ENCODE measurements around the gene ANP32A. TPM values are rescaled to one million over a fixed set of nuclear protein-coding genes. Genes with fewer than 3 reads are reported as not detected.

The ANP32A gene
- polyA plus RNA-seq, 1 donor (not counting 4 experiments of a cell fraction or from before 2014, with no cell fraction given) = 93.6 TPM

DNA sequence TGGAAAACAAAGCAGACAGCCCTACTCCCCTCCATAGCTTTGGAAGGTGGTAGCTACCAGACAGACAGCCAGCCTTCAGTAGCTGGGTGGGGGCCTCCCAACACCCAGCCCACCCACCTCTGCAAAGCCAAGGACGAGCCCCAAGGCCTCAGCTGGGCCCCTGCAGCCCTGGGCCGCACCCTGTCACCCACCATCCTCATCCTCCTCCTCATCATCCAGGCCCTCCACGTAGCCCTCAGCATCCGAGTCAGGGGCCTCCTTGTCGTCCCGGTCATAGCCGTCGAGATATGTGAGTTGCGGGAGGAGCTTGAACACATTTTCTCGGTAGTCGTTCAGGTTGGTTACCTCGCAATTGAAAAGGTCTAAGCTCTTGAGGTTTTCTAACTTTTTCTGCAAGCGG, 36.5 kb downstream of the ANP32A start:
- TF ChIP-seq CTCF (optimal IDR thresholded peaks at IDR 0.05 in 1 of 3, IDR thresholded peaks at IDR 0.05 in 1 of 3, conservative IDR thresholded peaks at IDR 0.05 in 1 of 3; ENCODE audit: extremely low read depth in 1 of 3, insufficient read depth in 2 of 3, low read length in 3 of 3) (no peak), EZH2 (IDR thresholded peaks at IDR 0.05; ENCODE audit: low read length) (no peak)
- Histone ChIP-seq H3K4me2 (ENCODE audit: control insufficient read depth, extremely low read depth, insufficient read depth, low read depth, low read length) (no peak overlapping the region), H3K36me3 (ENCODE audit: control insufficient read depth in 2 of 2, extremely low read depth in 1 of 2, insufficient read depth in 2 of 2, low read length in 2 of 2) (peaks cover 30 to 38% of the 10 kb centered on the region in 2 experiments), H3K4me1 (ENCODE audit: control insufficient read depth, extremely low read depth, insufficient read depth, low read length) (peaks cover 10% of the 10 kb centered on the region), H3K9ac (ENCODE audit: control insufficient read depth, extremely low read depth, insufficient read depth, low read length) (no peak overlapping the region), H3K9me1 (ENCODE audit: control insufficient read depth, extremely low read depth, insufficient read depth, low read length) (no peaks in the 10 kb centered on the region), H3K27ac (ENCODE audit: control insufficient read depth, insufficient read depth, low read length) (no peak overlapping the region), H3K9me3 (ENCODE audit: control insufficient read depth, low read depth, low read length) (no peaks in the 10 kb centered on the region), H3K79me2 (ENCODE audit: control insufficient read depth, insufficient read depth, low read length) (peaks cover 9% of the 10 kb centered on the region), H3K4me3 (ENCODE audit: control insufficient read depth in 2 of 3, extremely low read depth in 1 of 3, insufficient read depth in 2 of 3, low read depth in 1 of 3, low read length in 3 of 3) (no peak overlapping the region), H3K27me3 (ENCODE audit: control insufficient read depth, extremely low read depth, insufficient read depth, low read length) (no peaks in the 10 kb centered on the region), H2AFZ (ENCODE audit: control insufficient read depth, low read length) (no peak overlapping the region), H4K20me1 (ENCODE audit: control insufficient read depth, extremely low read depth, insufficient read depth, low read length) (no peaks in the 10 kb centered on the region)
- dilution Hi-C loops (cut with MboI; ENCODE audit: extremely low pct_ligation_motif_present, low sequenced_read_pairs) = no loop called here
- DNase-seq (ENCODE audit: low read depth, low spot score) (no peak), FAIRE-seq (no peak)

DNA sequence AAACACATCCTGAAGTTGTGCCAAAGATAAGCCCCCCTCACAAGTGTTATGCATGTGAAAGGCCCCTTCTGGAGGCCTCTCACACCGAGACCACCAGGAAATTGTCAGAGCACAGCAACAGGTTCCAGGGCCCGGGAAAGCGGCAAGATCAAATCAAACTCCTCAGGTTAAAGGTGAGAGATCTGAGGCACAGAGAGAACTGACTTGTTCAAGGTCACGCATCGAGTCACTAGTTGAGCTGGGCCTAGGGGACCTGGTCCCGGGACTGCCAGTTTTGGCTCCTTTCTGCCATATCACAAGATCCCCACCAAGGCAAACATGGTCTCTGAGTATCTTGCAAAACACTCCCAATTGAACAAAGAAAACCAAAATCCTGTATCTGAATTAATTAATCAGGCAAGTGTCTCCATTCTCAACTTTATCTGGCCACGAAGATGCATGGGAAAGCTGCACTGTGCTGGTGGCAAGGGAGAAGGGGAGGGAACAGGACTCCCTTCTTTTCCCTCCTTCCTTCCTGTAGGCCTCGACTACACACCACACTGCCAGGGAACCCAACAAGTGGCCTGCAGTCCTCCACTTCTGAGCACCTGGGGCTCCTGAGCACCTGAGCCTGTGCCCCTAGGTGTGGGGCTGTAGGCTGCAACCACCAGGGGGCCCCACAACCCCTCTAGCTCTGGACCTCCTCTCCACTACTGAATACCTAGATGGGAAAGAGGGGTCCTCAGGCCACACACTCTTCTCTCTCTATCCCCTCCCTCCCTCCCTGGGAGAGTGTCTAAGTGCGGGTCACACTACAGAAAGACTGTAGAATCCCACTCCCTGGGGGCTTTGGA, 37.3 kb downstream of the ANP32A start:
- TF ChIP-seq EZH2 (IDR thresholded peaks at IDR 0.05; ENCODE audit: low read length) (no peak), CTCF (optimal IDR thresholded peaks at IDR 0.05 in 1 of 3, IDR thresholded peaks at IDR 0.05 in 1 of 3, conservative IDR thresholded peaks at IDR 0.05 in 1 of 3; ENCODE audit: extremely low read depth in 1 of 3, insufficient read depth in 2 of 3, low read length in 3 of 3) (peak; percentile 54 to 82 (median 78))
- dilution Hi-C loops (cut with MboI; ENCODE audit: extremely low pct_ligation_motif_present, low sequenced_read_pairs) = no loop called here
- no peaks in the 10 kb centered on the region for H3K27me3 ChIP-seq (ENCODE audit: control insufficient read depth, extremely low read depth, insufficient read depth, low read length)
- peaks cover 10% of the 10 kb centered on the region for H3K4me1 ChIP-seq (ENCODE audit: control insufficient read depth, extremely low read depth, insufficient read depth, low read length)
- FAIRE-seq (no peak), DNase-seq (ENCODE audit: low read depth, low spot score) (no peak)
- H2AFZ ChIP-seq (ENCODE audit: control insufficient read depth, low read length) = no peak overlapping the region
- H3K9me3 ChIP-seq (ENCODE audit: control insufficient read depth, low read depth, low read length) = no peaks in the 10 kb centered on the region
- H3K4me3 ChIP-seq (ENCODE audit: control insufficient read depth in 2 of 3, extremely low read depth in 1 of 3, insufficient read depth in 2 of 3, low read depth in 1 of 3, low read length in 3 of 3) = no peak overlapping the region
- no peak overlapping the region for H3K27ac ChIP-seq (ENCODE audit: control insufficient read depth, insufficient read depth, low read length)
- peaks cover 30 to 39% of the 10 kb centered on the region in 2 experiments for H3K36me3 ChIP-seq (ENCODE audit: control insufficient read depth in 2 of 2, extremely low read depth in 1 of 2, insufficient read depth in 2 of 2, low read length in 2 of 2)
- no peak overlapping the region for H3K4me2 ChIP-seq (ENCODE audit: control insufficient read depth, extremely low read depth, insufficient read depth, low read depth, low read length)
- H3K9me1 ChIP-seq (ENCODE audit: control insufficient read depth, extremely low read depth, insufficient read depth, low read length) = no peaks in the 10 kb centered on the region
- H4K20me1 ChIP-seq (ENCODE audit: control insufficient read depth, extremely low read depth, insufficient read depth, low read length) = no peaks in the 10 kb centered on the region
- no peak overlapping the region for H3K9ac ChIP-seq (ENCODE audit: control insufficient read depth, extremely low read depth, insufficient read depth, low read length)
- peaks cover 4% of the 10 kb centered on the region for H3K79me2 ChIP-seq (ENCODE audit: control insufficient read depth, insufficient read depth, low read length)
